Activated CD4-positive, alpha-beta memory T cell treated with anti-CD3 and anti-CD28 coated beads, Interleukin-2, amount 10 ng/mL, durations not matched to agents 7 days and 5 days (primary cell): ENCODE results near the gene TMEM263. TPM values are rescaled to one million over a fixed set of nuclear protein-coding genes. Genes with fewer than 3 reads are reported as not detected.

Experiments
- CTCF ChIA-PET: fragments of 350-600 bp; sonication (Branson Sonifier 250); formaldehyde crosslinking; loops from one replicate; lab custom pipeline; 2021; ENCODE audit warnings: antibody characterized with exemption, inconsistent platforms; lab: Charles Lee
- POLR2A ChIA-PET: fragments of 350-600 bp; sonication (Branson Sonifier 250); formaldehyde crosslinking; loops from one replicate; lab custom pipeline; 2021; ENCODE audit warnings: antibody characterized with exemption; lab: Charles Lee
- DNase-seq: peaks from one replicate; pipeline ENCODE4 v3.0.0-alpha.2; 2020
- H3K27ac Mint-ChIP-seq: one replicate; pipeline ENCODE4 v1.8.0; 2021; ENCODE audit warnings: mild to moderate bottlenecking, mixed read lengths
- H3K27me3 Mint-ChIP-seq: one replicate; pipeline ENCODE4 v1.8.0; 2021; ENCODE audit warnings: mixed read lengths
- H3K36me3 Mint-ChIP-seq: one replicate; pipeline ENCODE4 v1.8.0; 2021; ENCODE audit warnings: low read depth, mixed read lengths
- H3K4me1 Mint-ChIP-seq: one replicate; pipeline ENCODE4 v1.8.0; 2021; ENCODE audit warnings: mixed read lengths
- H3K4me3 Mint-ChIP-seq: one replicate; pipeline ENCODE4 v1.8.0; 2021; ENCODE audit warnings: mild to moderate bottlenecking, mixed read lengths
- H3K9me3 Mint-ChIP-seq: one replicate; pipeline ENCODE4 v1.8.0; 2021; ENCODE audit warnings: mixed read lengths
- total RNA-seq, 2 experiments: library from RNA; stranded (reverse); gene quantifications; one replicate each; pipeline ENCODE4 v1.2.3, GENCODE V29; 2021

Gene TMEM263
- 10 to 100 TPM; 26.0 to 27.0 TPM for total RNA-seq

DNA sequence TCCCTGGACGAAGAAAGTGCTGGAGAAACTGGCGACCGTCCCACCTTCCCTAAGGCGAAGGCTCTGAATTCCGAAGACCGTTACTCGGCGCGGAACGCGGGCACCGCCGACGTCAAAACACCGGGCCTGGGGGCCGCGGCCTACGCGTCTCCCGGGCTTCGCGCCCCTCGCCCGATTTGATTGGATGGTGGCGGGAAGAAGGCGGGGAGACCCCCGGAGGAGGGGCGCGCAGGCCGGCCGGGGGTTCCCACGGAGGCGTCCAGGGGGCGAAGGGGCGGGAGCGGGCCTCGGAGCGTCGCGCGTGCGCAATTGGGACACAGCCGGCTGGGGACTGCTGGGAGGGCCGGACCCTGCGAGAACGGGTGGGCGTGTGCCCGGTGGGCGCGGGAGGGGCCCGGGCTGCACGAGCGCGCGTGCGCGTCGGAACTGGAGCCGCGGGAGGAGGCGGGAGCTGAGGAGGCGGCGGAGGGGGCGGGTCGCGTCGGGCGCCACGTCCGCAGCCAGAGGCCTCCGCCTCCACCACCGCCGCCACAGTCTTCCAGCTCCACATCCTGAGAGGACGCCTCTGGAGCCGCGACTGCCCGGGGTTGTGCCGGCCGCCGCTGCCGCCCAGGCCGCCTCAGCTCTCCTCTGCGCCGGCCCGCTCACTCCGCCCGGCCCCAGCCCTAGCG, at the start of gene TMEM263:
TMEM263 (plus strand) TSS at position 531 of the 671 bp plus-strand sequence. CDS start 11,210 bp downstream, outside the sequence.
- Mint-ChIP-seq H3K4me1 (peaks cover 20% of the 10 kb centered on the region), H3K4me3 (peak within 1 kb of the TSS; percentile 94), H3K36me3 (peaks cover 6% of the 10 kb centered on the region), H3K27ac (peak within 1 kb of the TSS; percentile 81), H3K9me3 (no peaks in the 10 kb centered on the region), H3K27me3 (peaks cover 6% of the 10 kb centered on the region)
- ChIA-PET CTCF (interaction anchor here (1.0 to 2.9 kb wide), 6 partner anchors 11 to 598 kb away, joined by 3 to 12 read pairs (median 4); partner anchors contain the start of gene POLR3B), POLR2A (interaction anchor here (0.8 to 2.2 kb wide), 12 partner anchors 11 to 598 kb away, joined by 3 to 12 read pairs (median 4); partner anchors contain the start of genes MTERF2 and POLR3B)
- peak; percentile 89 for DNase-seq

DNA sequence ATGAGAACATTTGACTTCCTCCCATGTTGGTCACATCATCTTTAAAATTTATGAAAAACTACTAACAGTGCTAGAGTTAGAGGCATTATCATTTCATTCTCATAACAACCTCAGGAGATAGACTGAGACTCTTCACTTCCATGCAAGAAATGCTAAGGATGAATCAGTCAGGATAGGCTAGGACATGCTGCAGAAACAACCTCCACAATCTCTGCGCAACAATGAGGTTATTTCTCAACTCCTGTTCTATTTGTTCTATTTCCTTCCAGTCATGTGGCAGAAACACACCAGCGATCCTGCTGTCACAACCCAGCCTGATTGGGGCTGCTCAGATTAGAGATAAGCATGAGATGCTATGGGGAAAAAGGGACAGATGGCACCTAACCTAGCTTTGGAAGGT, 49.0 kb upstream of the TMEM263 start:
- no peak overlapping the region for H3K27ac Mint-ChIP-seq
- H3K27me3 Mint-ChIP-seq, result peaks cover 31% of the 10 kb centered on the region
- peaks cover 23% of the 10 kb centered on the region for H3K4me1 Mint-ChIP-seq
- no peaks in the 10 kb centered on the region for H3K9me3 Mint-ChIP-seq
- no peak for DNase-seq
- H3K36me3 Mint-ChIP-seq, result no peaks in the 10 kb centered on the region
- H3K4me3 Mint-ChIP-seq, result no peak overlapping the region
- POLR2A ChIA-PET, result no interaction called here
- CTCF ChIA-PET, result interaction anchor here (0.6 to 2.6 kb wide), 5 partner anchors 9 to 195 kb away, joined by 3 to 9 read pairs (median 3); no protein-coding TSS in a partner anchor

DNA sequence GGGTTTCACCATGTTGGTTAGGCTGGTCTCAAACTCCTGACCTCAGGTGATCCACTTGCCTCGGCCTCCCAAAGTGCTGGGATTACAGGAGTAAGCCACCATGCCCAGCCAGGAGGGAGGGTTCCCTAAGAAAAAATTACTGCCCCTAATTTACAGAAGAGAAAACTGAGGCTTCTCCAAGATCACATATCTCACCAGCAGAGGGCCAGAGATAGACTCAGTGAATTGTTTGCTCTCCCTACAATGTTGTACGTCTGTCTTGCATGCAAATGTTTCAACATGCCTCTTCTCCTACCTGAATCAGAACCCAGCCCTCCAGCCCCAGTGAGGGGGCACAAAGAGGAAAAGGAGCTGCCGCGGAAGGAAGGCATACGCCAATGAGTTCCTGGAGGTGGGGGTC, 48.3 kb upstream of the TMEM263 start:
- no peak for DNase-seq
- Mint-ChIP-seq H3K27ac (no peak overlapping the region), H3K4me3 (no peak overlapping the region), H3K36me3 (no peaks in the 10 kb centered on the region), H3K9me3 (no peaks in the 10 kb centered on the region), H3K27me3 (peaks cover 27% of the 10 kb centered on the region), H3K4me1 (peaks cover 23% of the 10 kb centered on the region)
- CTCF ChIA-PET, result interaction anchor here (0.6 to 1.5 kb wide), 3 partner anchors 12 to 159 kb away, joined by 3 to 11 read pairs (median 6); no protein-coding TSS in a partner anchor
- POLR2A ChIA-PET, result no interaction called here

DNA sequence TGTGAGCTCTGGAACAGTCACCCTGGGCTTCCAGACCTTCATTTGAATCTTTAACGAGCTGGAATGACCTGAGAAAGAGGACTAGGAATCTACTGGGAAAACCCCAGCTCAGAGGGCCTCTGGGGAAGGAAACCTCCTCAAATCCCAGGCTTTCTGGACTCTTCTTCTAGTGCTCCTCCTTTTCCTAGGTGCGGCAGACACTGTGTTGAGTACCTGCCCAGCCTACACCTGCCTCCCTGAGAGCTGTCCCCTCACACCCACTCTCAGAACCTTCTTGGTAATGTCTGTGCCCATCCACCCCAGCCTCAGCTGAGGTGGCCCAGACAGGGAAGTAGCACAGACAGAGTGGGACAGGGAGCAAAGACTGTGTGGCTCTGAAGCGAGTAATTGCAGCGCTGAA, 47.9 kb upstream of the TMEM263 start:
- Mint-ChIP-seq H3K9me3 (no peaks in the 10 kb centered on the region), H3K4me3 (no peak overlapping the region), H3K27ac (no peak overlapping the region), H3K4me1 (peaks cover 23% of the 10 kb centered on the region), H3K27me3 (peaks cover 23% of the 10 kb centered on the region), H3K36me3 (no peaks in the 10 kb centered on the region)
- POLR2A ChIA-PET, result no interaction called here
- CTCF ChIA-PET, result interaction anchor here (0.6 to 1.5 kb wide), 2 partner anchors 11 to 19 kb away, joined by 3 to 11 read pairs; no protein-coding TSS in a partner anchor
- DNase-seq, result no peak

DNA sequence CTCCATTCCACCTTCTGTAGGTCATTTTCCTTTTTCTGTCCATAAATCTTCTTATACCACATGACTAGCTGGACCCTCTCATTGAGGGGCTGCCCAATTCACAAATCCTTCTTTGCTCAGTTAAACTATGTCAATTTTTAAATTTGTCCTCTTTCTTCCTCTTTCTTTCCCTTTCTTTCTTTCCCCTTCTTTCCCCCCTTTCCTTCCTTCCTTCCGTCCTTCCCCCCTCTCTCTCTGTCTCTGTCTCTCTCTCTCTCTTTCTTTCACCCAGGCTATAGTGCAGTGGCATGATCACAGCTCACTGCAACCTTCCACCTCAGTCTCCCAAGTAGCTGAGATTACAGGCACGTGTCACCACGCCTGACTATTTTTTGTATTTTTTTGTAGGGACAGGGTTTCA, 47.1 kb upstream of the TMEM263 start:
- no peak for DNase-seq
- ChIA-PET POLR2A (no interaction called here), CTCF (interaction anchor here (0.7 to 1.5 kb wide), 2 partner anchors 11 to 290 kb away, joined by 3 to 11 read pairs; no protein-coding TSS in a partner anchor)
- Mint-ChIP-seq H3K27me3 (peaks cover 16% of the 10 kb centered on the region), H3K36me3 (no peaks in the 10 kb centered on the region), H3K4me1 (peaks cover 18% of the 10 kb centered on the region), H3K27ac (no peak overlapping the region), H3K4me3 (no peak overlapping the region), H3K9me3 (no peaks in the 10 kb centered on the region)

DNA sequence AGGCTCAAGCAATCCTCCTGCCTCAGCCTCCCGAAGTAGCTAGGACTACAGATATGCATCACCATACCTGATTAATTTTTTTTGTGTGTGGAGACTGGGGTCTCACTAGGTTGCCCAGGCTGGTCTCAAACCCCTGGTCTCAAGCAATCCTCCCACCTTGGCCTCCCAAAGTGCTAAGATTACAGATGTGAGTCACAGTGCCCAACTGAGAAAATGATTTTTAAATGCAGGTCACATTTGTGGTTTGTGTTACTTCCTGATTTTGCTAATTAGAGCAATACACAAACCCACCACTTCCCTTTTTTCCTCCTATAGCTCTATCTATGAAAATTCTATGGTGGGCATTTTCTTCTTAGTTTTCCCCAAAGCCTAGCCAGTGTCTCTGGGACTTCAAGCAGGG, 45.5 kb upstream of the TMEM263 start:
- CTCF ChIA-PET, result interaction anchor here (1.0 to 1.5 kb wide), 4 partner anchors 9 to 553 kb away, joined by 3 to 6 read pairs (median 4); partner anchors contain the start of gene POLR3B
- H3K9me3 Mint-ChIP-seq, result no peaks in the 10 kb centered on the region
- H3K27me3 Mint-ChIP-seq, result peaks cover 8% of the 10 kb centered on the region
- H3K4me3 Mint-ChIP-seq, result no peak overlapping the region
- POLR2A ChIA-PET, result interaction anchor here (1.1 kb wide), 1 partner anchor 45 kb away, joined by 3 read pairs; the partner anchor contains the start of gene TMEM263
- H3K4me1 Mint-ChIP-seq, result peaks cover 26% of the 10 kb centered on the region
- DNase-seq, result no peak
- H3K27ac Mint-ChIP-seq, result no peak overlapping the region
- no peaks in the 10 kb centered on the region for H3K36me3 Mint-ChIP-seq

DNA sequence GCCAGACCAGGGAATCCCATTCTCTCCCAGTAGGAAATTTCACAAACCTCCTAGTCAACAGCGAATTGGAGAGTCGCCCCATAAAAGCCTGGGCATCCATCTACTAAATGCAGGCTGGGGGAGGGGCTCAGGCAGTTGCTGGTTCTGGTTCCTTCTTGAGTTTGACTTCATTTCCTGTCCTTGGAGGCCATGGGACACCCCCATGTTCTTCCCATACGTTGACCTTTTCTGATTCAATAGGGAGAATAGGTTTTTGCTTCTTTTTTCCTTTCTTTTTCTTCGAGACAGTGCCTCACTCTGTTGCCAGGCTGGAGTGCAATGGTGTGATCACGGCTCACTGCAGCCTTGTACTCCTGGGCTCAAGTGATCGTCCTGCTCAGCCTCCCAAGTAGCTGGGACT, 44.1 kb upstream of the TMEM263 start:
- H3K4me1 Mint-ChIP-seq, result peaks cover 33% of the 10 kb centered on the region
- H3K36me3 Mint-ChIP-seq, result no peaks in the 10 kb centered on the region
- no peaks in the 10 kb centered on the region for H3K9me3 Mint-ChIP-seq
- H3K4me3 Mint-ChIP-seq, result no peak overlapping the region
- ChIA-PET POLR2A (no interaction called here), CTCF (interaction anchor here (1.5 kb wide), 1 partner anchor 553 kb away, joined by 6 read pairs; the partner anchor contains the start of gene POLR3B)
- DNase-seq, result no peak
- H3K27ac Mint-ChIP-seq, result no peak overlapping the region
- peaks cover 6% of the 10 kb centered on the region for H3K27me3 Mint-ChIP-seq

DNA sequence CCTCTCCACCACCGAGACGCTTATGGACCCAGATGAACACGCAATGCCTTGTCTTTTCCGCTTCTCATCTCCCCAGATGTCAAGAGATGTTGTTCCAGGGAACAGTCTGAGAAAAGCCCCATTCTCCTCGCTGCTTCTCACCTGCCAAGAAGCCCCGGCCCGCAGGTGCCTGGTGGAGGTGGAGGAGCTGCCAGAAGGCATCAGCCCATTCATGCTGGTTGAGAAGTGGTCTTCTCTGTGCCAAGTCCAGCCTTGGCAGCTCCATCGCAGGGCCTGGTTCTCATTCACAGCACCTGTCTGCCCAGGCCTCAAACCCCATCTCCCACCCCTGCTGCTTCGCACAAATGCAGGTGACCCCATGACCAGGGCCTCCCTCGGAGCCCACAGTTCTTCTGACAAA, 42.3 kb upstream of the TMEM263 start:
- Mint-ChIP-seq H3K27ac (no peak overlapping the region), H3K4me3 (no peak overlapping the region), H3K27me3 (peaks cover 3% of the 10 kb centered on the region), H3K9me3 (no peaks in the 10 kb centered on the region), H3K36me3 (no peaks in the 10 kb centered on the region), H3K4me1 (peaks cover 33% of the 10 kb centered on the region)
- DNase-seq, result no peak
- CTCF ChIA-PET, result interaction anchor here (0.9 kb wide), 1 partner anchor 557 kb away, joined by 3 read pairs; no protein-coding TSS in a partner anchor
- POLR2A ChIA-PET, result no interaction called here

DNA sequence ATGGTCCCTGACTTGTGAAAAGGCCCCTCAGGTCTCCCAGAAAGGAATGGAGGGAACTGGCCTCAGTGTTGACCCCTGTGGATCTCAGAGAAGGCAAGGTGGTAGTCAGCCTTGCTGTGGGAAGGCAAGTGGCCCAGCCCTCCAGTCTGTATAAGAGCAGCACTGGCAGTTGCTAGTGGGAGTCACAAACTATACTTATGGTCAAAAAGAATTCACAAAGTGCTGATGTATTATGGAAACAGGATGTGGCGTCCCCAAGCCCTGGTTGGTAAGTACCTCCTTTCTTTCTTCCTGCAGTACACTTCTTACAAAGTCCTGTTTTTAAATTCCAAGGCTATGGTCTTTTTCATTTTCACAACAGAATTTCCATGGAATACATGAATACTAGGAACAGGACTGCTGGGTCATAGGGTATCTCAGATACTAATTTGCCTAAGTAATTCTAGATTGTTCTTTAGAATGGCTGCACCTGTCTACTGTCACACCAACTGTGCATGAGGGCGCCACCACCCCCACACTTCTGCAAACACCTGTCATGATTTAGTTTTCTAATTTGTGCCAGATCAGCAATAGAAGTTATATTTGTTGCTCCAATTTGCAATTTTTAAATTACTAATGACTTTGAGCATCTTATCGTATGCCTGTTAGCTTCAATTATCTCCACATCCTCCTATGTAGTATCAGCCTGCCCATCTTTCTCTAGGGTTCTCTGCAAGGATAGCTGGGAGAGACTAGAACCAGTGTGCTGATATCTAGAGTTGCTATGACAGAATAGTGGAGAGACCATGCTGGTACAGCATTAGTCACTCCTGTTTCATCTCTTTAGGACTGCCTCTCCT, 40.7 kb upstream of the TMEM263 start:
- H3K27me3 Mint-ChIP-seq, result peaks cover 3% of the 10 kb centered on the region
- CTCF ChIA-PET, result interaction anchor here (1.4 kb wide), 1 partner anchor 558 kb away, joined by 4 read pairs; the partner anchor contains the start of gene POLR3B
- no peak overlapping the region for H3K4me3 Mint-ChIP-seq
- no peaks in the 10 kb centered on the region for H3K36me3 Mint-ChIP-seq
- H3K27ac Mint-ChIP-seq, result peak overlapping the region; percentile 83
- POLR2A ChIA-PET, result no interaction called here
- H3K4me1 Mint-ChIP-seq, result peaks cover 33% of the 10 kb centered on the region
- DNase-seq, result peak; percentile 60
- H3K9me3 Mint-ChIP-seq, result no peaks in the 10 kb centered on the region

DNA sequence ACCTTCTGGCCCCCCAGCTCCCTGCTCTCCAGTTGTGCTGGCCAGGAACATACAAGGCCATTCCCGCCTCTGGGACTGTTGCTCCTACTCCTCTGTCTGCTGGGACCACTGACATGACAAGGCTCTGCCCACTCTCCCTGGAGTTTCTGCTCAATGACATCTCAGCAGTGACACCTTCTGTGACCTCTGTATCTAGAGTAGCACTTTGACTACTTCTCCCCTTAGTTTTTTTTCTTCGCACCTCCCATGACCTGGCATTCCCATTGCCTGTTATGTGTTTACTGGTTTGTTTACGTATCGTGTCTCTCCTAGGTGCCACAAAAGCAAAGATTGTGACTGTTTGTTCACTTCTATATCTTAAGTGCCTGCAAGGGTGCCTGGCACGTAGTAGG, 40.1 kb upstream of the TMEM263 start:
- Mint-ChIP-seq H3K27ac (no peak overlapping the region), H3K27me3 (peaks cover 3% of the 10 kb centered on the region), H3K9me3 (no peaks in the 10 kb centered on the region), H3K4me3 (no peak overlapping the region), H3K36me3 (no peaks in the 10 kb centered on the region), H3K4me1 (peaks cover 27% of the 10 kb centered on the region)
- POLR2A ChIA-PET, result no interaction called here
- CTCF ChIA-PET, result interaction anchor here (1.4 kb wide), 1 partner anchor 558 kb away, joined by 4 read pairs; the partner anchor contains the start of gene POLR3B
- no peak for DNase-seq

DNA sequence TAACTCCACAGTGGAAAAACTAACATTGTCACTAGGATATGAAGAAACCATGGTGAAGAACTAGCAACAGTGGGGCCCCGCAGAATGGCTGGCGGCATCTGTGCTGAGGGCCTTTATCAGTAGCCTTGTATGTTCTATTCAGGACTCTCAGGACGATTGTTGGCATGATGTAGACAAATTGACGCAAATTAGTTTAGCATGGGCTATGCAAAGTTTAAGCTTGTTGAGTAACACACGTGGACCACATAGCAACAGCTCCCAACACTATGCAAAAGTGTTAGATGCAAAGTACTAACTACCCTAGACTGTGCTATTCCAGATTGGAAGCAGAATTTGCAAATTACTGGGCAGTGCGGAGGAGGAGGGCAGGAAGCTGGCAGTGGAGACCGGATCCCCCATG, 38.2 kb upstream of the TMEM263 start:
- Mint-ChIP-seq H3K4me1 (peaks cover 18% of the 10 kb centered on the region), H3K4me3 (no peak overlapping the region), H3K9me3 (no peaks in the 10 kb centered on the region), H3K36me3 (no peaks in the 10 kb centered on the region), H3K27ac (no peak overlapping the region), H3K27me3 (peaks cover 9% of the 10 kb centered on the region)
- ChIA-PET CTCF (interaction anchor here (0.7 to 4.1 kb wide), 4 partner anchors 12 to 560 kb away, joined by 3 to 24 read pairs (median 5); partner anchors contain the start of gene POLR3B), POLR2A (no interaction called here)
- DNase-seq, result no peak

DNA sequence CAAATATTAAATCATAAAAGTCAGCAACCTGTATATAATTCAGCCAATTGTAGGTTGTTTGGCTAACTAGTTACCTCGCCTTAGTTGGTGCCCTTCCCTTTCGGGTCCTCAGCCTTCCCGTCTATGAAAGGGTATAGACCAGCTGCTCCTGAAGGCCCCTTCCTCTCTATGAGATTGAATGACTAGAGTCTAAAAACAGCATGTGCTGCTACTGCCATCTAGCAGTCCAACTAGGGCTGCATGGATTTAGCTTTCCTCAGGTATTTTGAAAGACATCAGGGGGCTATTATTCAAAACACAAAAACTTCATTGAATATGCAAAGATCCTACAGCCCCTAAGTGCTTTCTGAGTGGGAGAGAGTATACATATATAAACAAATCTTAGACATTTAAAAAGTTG, 37.0 kb upstream of the TMEM263 start:
- H3K9me3 Mint-ChIP-seq, result no peaks in the 10 kb centered on the region
- H3K27ac Mint-ChIP-seq, result no peak overlapping the region
- DNase-seq, result no peak
- H3K27me3 Mint-ChIP-seq, result peaks cover 15% of the 10 kb centered on the region
- H3K36me3 Mint-ChIP-seq, result no peaks in the 10 kb centered on the region
- ChIA-PET POLR2A (interaction anchor here (1.0 kb wide), 1 partner anchor 561 kb away, joined by 4 read pairs; the partner anchor contains the start of gene POLR3B), CTCF (interaction anchor here (1.0 to 4.1 kb wide), 10 partner anchors 9 to 562 kb away, joined by 3 to 27 read pairs (median 6); partner anchors contain the start of gene POLR3B)
- no peak overlapping the region for H3K4me3 Mint-ChIP-seq
- peaks cover 17% of the 10 kb centered on the region for H3K4me1 Mint-ChIP-seq
